T47D (cell line): ENCODE results near the gene MRFAP1L1.
"Not testable (repeated sequence)": the region's sequence is repeated elsewhere in the genome, so short reads cannot be mapped to it uniquely, and the experiment has no call there.

Source experiments
- DNase-seq, 2 experiments: peaks; one replicate each; pipeline versions ENCODE4 v3.0.0 to v3.0.0-alpha.2; 2011 to 2012; ENCODE audit warnings: low read depth in 1 of 2, low spot score in 1 of 2
- JUND ChIP-seq: IDR thresholded peaks from 2 replicates; pipeline ENCODE4 v1.6.1; 2012; ENCODE audit warnings: low read depth
- in situ Hi-C: cut with HindIII; loops from 2 replicates; pipeline ENCODE4 v1.10.0; 2016; ENCODE audit warnings: low sequenced_read_pairs, low pct_unique_long_range_greater_than_20kb

MRFAP1L1 gene

GRCh38 chr4:6709230-6710114, at the start of gene MRFAP1L1:
Gene MRFAP1L1 (minus strand): TSS chr4:6709865. CDS start chr4:6709629, 236 bp downstream.
- TF ChIP-seq JUND: no peak
- peak; percentile 66 to 98 for DNase-seq
- in situ Hi-C loops: no loop called here

- no peak for TF ChIP-seq JUND
- in situ Hi-C loops: no loop called here
- no peak for DNase-seq
Measured at GRCh38 chr4:6758728-6759127, 49.1 kb upstream of the MRFAP1L1 start.

GRCh38 chr4:6756345-6756744, 46.7 kb upstream of the MRFAP1L1 start:
- DNase-seq, in situ Hi-C loops: not testable (repeated sequence)

GRCh38 chr4:6755088-6755753, 45.6 kb upstream of the MRFAP1L1 start:
- TF ChIP-seq JUND: no peak
- DNase-seq: peak in 1 of 2 experiments; percentile 46
- in situ Hi-C loops: no loop called here

GRCh38 chr4:6754481-6755087, 44.9 kb upstream of the MRFAP1L1 start:
- TF ChIP-seq JUND: no peak
- in situ Hi-C loops: no loop called here
- no peak for DNase-seq

- DNase-seq: no peak
- no peak for TF ChIP-seq JUND
- in situ Hi-C loops: no loop called here
Measured at GRCh38 chr4:6753891-6754290, 44.2 kb upstream of the MRFAP1L1 start.

GRCh38 chr4:6753103-6753560, 43.5 kb upstream of the MRFAP1L1 start:
- TF ChIP-seq JUND: no peak
- DNase-seq: peak in 1 of 2 experiments; percentile 74
- in situ Hi-C loops: no loop called here

- DNase-seq: no peak
- in situ Hi-C loops: no loop called here
- no peak for TF ChIP-seq JUND
Measured at GRCh38 chr4:6752486-6752829, 42.8 kb upstream of the MRFAP1L1 start.

GRCh38 chr4:6751611-6752485, 42.2 kb upstream of the MRFAP1L1 start:
- no peak for TF ChIP-seq JUND
- in situ Hi-C loops: no loop called here
- DNase-seq: peak; percentile 59 to 89

- in situ Hi-C loops: no loop called here
- peak in 1 of 2 experiments; percentile 96 for DNase-seq
- no peak for TF ChIP-seq JUND
Measured at GRCh38 chr4:6750286-6751221, 40.9 kb upstream of the MRFAP1L1 start.
